CD4-positive, alpha-beta T cell treated with Interleukin-6 at 100 ng/mL for 8 hours (primary cell): ENCODE measurements around the gene INTS11.

Source experiments
- DNase-seq: peaks from one replicate; pipeline ENCODE4 v3.0.0-alpha.2; 2020; ENCODE audit warnings: mixed read lengths, low spot score

The INTS11 gene

DNA sequence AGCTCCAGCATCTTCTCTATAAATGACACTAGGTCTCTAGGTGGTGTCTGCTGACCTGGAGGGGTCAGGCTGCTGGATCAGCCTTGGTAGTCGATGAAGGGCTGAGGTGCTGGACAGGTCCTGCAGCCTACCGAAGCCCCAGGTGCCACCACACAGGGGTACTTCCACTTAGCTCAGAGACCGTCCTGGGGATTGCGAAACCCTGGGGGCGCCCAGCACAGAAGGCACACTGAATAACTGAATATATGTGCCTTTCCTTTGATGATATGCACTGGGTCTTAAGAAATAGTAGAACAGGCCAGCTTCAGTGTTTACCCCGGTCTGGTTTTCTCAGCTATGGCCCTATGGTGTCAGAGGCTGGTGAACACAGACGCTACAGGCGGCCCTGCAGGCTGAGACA lies 61.7 kb downstream of the INTS11 start:
- DNase-seq, result no peak

DNA sequence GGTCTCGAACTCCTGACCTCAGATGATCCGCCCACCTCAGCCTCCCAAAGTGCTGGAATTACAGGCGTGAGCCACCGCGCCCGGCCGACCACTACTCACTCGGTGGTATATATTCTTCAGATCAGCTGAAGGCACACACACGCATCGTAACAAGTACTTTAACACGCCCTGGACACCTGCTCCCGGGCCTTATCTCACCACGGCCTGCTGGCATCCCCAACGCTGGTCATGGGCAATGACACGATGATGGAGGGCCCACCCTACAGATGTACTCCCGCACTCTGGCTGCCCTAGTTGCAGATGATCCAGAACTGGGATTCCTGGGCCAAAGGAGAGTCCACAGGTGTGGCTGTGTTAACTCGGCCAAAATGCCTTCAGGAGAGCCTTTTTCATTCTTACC lies 62.4 kb downstream of the INTS11 start:
- no peak for DNase-seq
